H9 (cell line): ENCODE results near the gene CTCF. TPM values are rescaled to one million over a fixed set of nuclear protein-coding genes. Genes with fewer than 3 reads are reported as not detected.
A peak's percentile ranks its signal among the peaks of the same experiment; 100 is the strongest.

ENCODE experiments used
- DNase-seq: peaks from one replicate; pipeline ENCODE4 v3.0.0-alpha.2; 2017
- H2AFZ ChIP-seq: one replicate; pipeline ENCODE4 v1.6.1; 2013; ENCODE audit warnings: mild to moderate bottlenecking, low read length, control low read depth, moderate library complexity
- H2AK5ac ChIP-seq: 2 replicates; pipeline ENCODE4 v1.6.1; 2013; ENCODE audit warnings: low read length, control low read depth, mixed read lengths; ENCODE audit not compliant: insufficient read length
- H2BK120ac ChIP-seq: one replicate; pipeline ENCODE4 v1.6.1; 2013; ENCODE audit warnings: low read depth, mild to moderate bottlenecking, low read length, control low read depth, inconsistent platforms; ENCODE audit not compliant: poor library complexity, severe bottlenecking
- H2BK12ac ChIP-seq: 2 replicates; pipeline ENCODE4 v1.6.1; 2013; ENCODE audit warnings: low read length, control low read depth, mixed read lengths, low read depth; ENCODE audit not compliant: insufficient read length
- H2BK15ac ChIP-seq: 2 replicates; pipeline ENCODE4 v1.6.1; 2013; ENCODE audit warnings: low read depth, low read length, control low read depth
- H2BK20ac ChIP-seq: one replicate; pipeline ENCODE4 v1.6.1; 2013; ENCODE audit warnings: low read depth, mild to moderate bottlenecking, low read length, control low read depth, inconsistent platforms; ENCODE audit not compliant: poor library complexity, severe bottlenecking
- H2BK5ac ChIP-seq: 2 replicates; pipeline ENCODE4 v1.6.1; 2013; ENCODE audit warnings: low read length, control low read depth, mixed read lengths; ENCODE audit not compliant: insufficient read length
- H3K14ac ChIP-seq: 2 replicates; pipeline ENCODE4 v1.6.1; 2013; ENCODE audit warnings: low read length, control low read depth; ENCODE audit not compliant: insufficient read depth
- H3K18ac ChIP-seq: 2 replicates; pipeline ENCODE4 v1.6.1; 2013; ENCODE audit warnings: low read depth, mild to moderate bottlenecking, mixed read lengths, low read length, control low read depth; ENCODE audit not compliant: insufficient read length
- H3K23ac ChIP-seq: 2 replicates; pipeline ENCODE4 v1.6.1; 2013; ENCODE audit warnings: low read length, control low read depth, mixed read lengths, low read depth; ENCODE audit not compliant: insufficient read length
- H3K23me2 ChIP-seq: 2 replicates; pipeline ENCODE4 v1.6.1; 2013; ENCODE audit warnings: low read depth, mild to moderate bottlenecking, mixed read lengths, low read length, control low read depth; ENCODE audit not compliant: insufficient read length, poor library complexity, severe bottlenecking
- H3K27ac ChIP-seq: 2 replicates; pipeline ENCODE4 v1.5.1; 2013; ENCODE audit warnings: low read length, control low read depth, mixed read lengths, low read depth; ENCODE audit not compliant: insufficient read length
- H3K27me3 ChIP-seq: 2 replicates; pipeline ENCODE4 v1.6.1; 2013; ENCODE audit warnings: low read length, control low read depth, inconsistent platforms; ENCODE audit not compliant: insufficient read depth
- H3K4ac ChIP-seq: 2 replicates; pipeline ENCODE4 v1.6.1; 2013; ENCODE audit warnings: low read depth, mild to moderate bottlenecking, control low read depth, inconsistent platforms, low read length, moderate library complexity
- H3K4me1 ChIP-seq: 2 replicates; pipeline ENCODE4 v1.6.1; 2013; ENCODE audit warnings: low read length, control low read depth, inconsistent platforms; ENCODE audit not compliant: insufficient read depth
- H3K4me2 ChIP-seq: 2 replicates; pipeline ENCODE4 v1.6.1; 2013; ENCODE audit warnings: low read length, control low read depth, mixed read lengths; ENCODE audit not compliant: insufficient read length, insufficient read depth
- H3K56ac ChIP-seq: 2 replicates; pipeline ENCODE4 v1.6.1; 2013; ENCODE audit warnings: low read depth, mild to moderate bottlenecking, mixed read lengths, low read length, control low read depth; ENCODE audit not compliant: insufficient read length
- H3K79me1 ChIP-seq: 2 replicates; pipeline ENCODE4 v1.6.1; 2013; ENCODE audit warnings: low read depth, mild to moderate bottlenecking, moderate library complexity, low read length, control low read depth, inconsistent platforms; ENCODE audit not compliant: insufficient read depth, poor library complexity, severe bottlenecking
- H3K79me2 ChIP-seq: 2 replicates; pipeline ENCODE4 v1.6.1; 2013; ENCODE audit warnings: low read length, control low read depth, inconsistent platforms; ENCODE audit not compliant: insufficient read depth
- H3K9ac ChIP-seq: 2 replicates; pipeline ENCODE4 v1.6.1; 2013; ENCODE audit warnings: low read length, control low read depth, mixed read lengths; ENCODE audit not compliant: insufficient read length; ENCODE audit errors: extremely low read depth
- H3K9me3 ChIP-seq: one replicate; pipeline ENCODE4 v1.6.1; 2013; ENCODE audit warnings: low read depth, low read length, inconsistent platforms; ENCODE audit not compliant: control insufficient read depth
- H3T11ph ChIP-seq: one replicate; pipeline ENCODE4 v1.6.1; 2013; ENCODE audit warnings: mild to moderate bottlenecking, low read length, control low read depth, inconsistent platforms
- H4K20me1 ChIP-seq: one replicate; pipeline ENCODE4 v1.6.1; 2013; ENCODE audit not compliant: control insufficient read depth, insufficient read length, insufficient read depth
- H4K5ac ChIP-seq: 2 replicates; pipeline ENCODE4 v1.6.1; 2013; ENCODE audit warnings: low read depth, mild to moderate bottlenecking, mixed read lengths, low read length, control low read depth; ENCODE audit not compliant: insufficient read length
- H4K8ac ChIP-seq: replicated peaks from 2 replicates; pipeline ENCODE4 v1.6.1; 2013; ENCODE audit warnings: low read length, control low read depth, mixed read lengths, low read depth; ENCODE audit not compliant: insufficient read length
- H4K91ac ChIP-seq: 2 replicates; pipeline ENCODE4 v1.6.1; 2013; ENCODE audit warnings: low read depth, mild to moderate bottlenecking, moderate library complexity, mixed read lengths, low read length, control low read depth; ENCODE audit not compliant: insufficient read length
- H3K27ac Mint-ChIP-seq, 3 experiments: 2 replicates in 2 of 3; 3 replicates in 1 of 3; pipeline ENCODE4 v1.8.0; 2020 to 2021; ENCODE audit warnings: mixed read lengths in 3 of 3, mild to moderate bottlenecking in 1 of 3, moderate library complexity in 1 of 3
- H3K27me3 Mint-ChIP-seq: 2 replicates; pipeline ENCODE4 v1.8.0; 2021; ENCODE audit warnings: low read depth, mild to moderate bottlenecking, moderate library complexity, mixed read lengths
- H3K36me3 Mint-ChIP-seq, 3 experiments: 2 replicates in 2 of 3; 3 replicates in 1 of 3; pipeline ENCODE4 v1.8.0; 2020 to 2021; ENCODE audit warnings: low read depth in 3 of 3, mixed read lengths in 3 of 3; ENCODE audit not compliant: insufficient read depth in 1 of 3
- H3K4me1 Mint-ChIP-seq, 2 experiments: 2 replicates each; pipeline ENCODE4 v1.8.0; 2020; ENCODE audit warnings: mixed read lengths in 2 of 2
- H3K4me3 Mint-ChIP-seq, 2 experiments: 2 replicates in 1 of 2; 3 replicates in 1 of 2; pipeline ENCODE4 v1.8.0; 2020 to 2021; ENCODE audit warnings: mild to moderate bottlenecking in 2 of 2, mixed read lengths in 2 of 2, moderate library complexity in 1 of 2
- H3K9me3 Mint-ChIP-seq, 2 experiments: 2 replicates in 1 of 2; 3 replicates in 1 of 2; pipeline ENCODE4 v1.8.0; 2020; ENCODE audit warnings: mild to moderate bottlenecking in 2 of 2, mixed read lengths in 2 of 2, moderate library complexity in 1 of 2
- WGBS: extraction: QIAGEN DNeasy Blood & Tissue Kit; methylation state at CpG from one replicate; pipeline ENCODE4 v1.1.7; 2013; ENCODE audit warnings: missing lambda C conversion rate, low lambda C conversion rate, mixed read lengths; ENCODE audit not compliant: insufficient read length; ENCODE audit errors: extremely low coverage; 5-methylcytosine and 5-hydroxymethylcytosine counted together
- total RNA-seq: library from RNA; stranded (reverse); gene quantifications from 2 replicates; pipeline ENCODE4 v1.2.1, GENCODE V29; 2021
- TF ChIP-seq, protein P1 (sequence below): fragments of 200-600 bp; sonication (generic); conservative IDR thresholded peaks from 3 replicates; pipeline ENCODE4 v1.8.0; 2021; ENCODE audit warnings: antibody characterized with exemption, mild to moderate bottlenecking

Gene CTCF
- total RNA-seq, 1 experiment from 2014 or later = 87.3 TPM

DNA sequence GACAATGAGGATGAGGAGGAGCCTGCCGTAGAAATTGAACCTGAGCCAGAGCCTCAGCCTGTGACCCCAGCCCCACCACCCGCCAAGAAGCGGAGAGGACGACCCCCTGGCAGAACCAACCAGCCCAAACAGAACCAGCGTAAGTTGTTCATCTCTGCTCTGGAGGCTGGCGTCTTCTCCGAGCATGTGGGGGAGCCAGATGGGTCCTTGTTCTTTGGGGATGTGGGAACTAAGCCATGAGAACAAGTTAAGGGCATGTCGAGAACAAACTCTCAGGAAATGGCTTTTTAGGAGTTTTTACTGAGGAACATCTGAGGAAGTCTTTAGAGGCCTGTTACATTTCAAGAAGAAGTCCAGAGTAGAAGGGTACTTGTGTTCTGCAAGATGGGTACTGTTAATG lies 74.4 kb downstream of the CTCF start:
- peaks cover 22 to 71% (median 51%) of the 10 kb centered on the region in 3 experiments for H3K36me3 Mint-ChIP-seq
- H3K4me1 Mint-ChIP-seq = no peaks in the 10 kb centered on the region

More for the DNA sequence above, 74.4 kb downstream of the CTCF start:
- H3K23ac ChIP-seq = no peak overlapping the region
- H2AK5ac ChIP-seq = no peak overlapping the region
- no peaks in the 10 kb centered on the region for H3K23me2 ChIP-seq
- H3K9me3 ChIP-seq = no peaks in the 10 kb centered on the region
- no peak overlapping the region for H3K4ac ChIP-seq
- no peak overlapping the region for H3K14ac ChIP-seq
- no peak overlapping the region for H3K4me2 ChIP-seq
- no peaks in the 10 kb centered on the region for H3K4me1 ChIP-seq
- H3T11ph ChIP-seq = no peak overlapping the region
- no peaks in the 10 kb centered on the region for H3K27me3 ChIP-seq
- H2BK20ac ChIP-seq = no peak overlapping the region
- H2BK12ac ChIP-seq = no peak overlapping the region
- H3K79me1 ChIP-seq = no peaks in the 10 kb centered on the region
- no peak overlapping the region for H3K4me3 Mint-ChIP-seq
- H3K27me3 Mint-ChIP-seq = peaks cover 1% of the 10 kb centered on the region; the same call in 1 of the 2 replicates
- TF ChIP-seq, protein P1, sequence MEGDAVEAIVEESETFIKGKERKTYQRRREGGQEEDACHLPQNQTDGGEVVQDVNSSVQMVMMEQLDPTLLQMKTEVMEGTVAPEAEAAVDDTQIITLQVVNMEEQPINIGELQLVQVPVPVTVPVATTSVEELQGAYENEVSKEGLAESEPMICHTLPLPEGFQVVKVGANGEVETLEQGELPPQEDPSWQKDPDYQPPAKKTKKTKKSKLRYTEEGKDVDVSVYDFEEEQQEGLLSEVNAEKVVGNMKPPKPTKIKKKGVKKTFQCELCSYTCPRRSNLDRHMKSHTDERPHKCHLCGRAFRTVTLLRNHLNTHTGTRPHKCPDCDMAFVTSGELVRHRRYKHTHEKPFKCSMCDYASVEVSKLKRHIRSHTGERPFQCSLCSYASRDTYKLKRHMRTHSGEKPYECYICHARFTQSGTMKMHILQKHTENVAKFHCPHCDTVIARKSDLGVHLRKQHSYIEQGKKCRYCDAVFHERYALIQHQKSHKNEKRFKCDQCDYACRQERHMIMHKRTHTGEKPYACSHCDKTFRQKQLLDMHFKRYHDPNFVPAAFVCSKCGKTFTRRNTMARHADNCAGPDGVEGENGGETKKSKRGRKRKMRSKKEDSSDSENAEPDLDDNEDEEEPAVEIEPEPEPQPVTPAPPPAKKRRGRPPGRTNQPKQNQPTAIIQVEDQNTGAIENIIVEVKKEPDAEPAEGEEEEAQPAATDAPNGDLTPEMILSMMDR = no peak
- H2BK120ac ChIP-seq = no peak overlapping the region
- H2AFZ ChIP-seq = no peak overlapping the region
- H3K18ac ChIP-seq = no peak overlapping the region
- H3K27ac Mint-ChIP-seq = peak overlapping the region in 1 of 3 experiments; percentile 18; a peak in 1 of 7 replicates
- no peak for DNase-seq
- no peak overlapping the region for H3K27ac ChIP-seq
- H3K79me2 ChIP-seq = no peaks in the 10 kb centered on the region
- H3K56ac ChIP-seq = no peak overlapping the region
- no peak overlapping the region for H2BK5ac ChIP-seq
- no peak overlapping the region for H2BK15ac ChIP-seq
- H4K8ac ChIP-seq = no peak overlapping the region
- H4K5ac ChIP-seq = no peak overlapping the region
- WGBS = no CpG with 5 or more reads among the region's 8 CpGs
- no peak overlapping the region for H3K9ac ChIP-seq
- H3K9me3 Mint-ChIP-seq = no peaks in the 10 kb centered on the region
- H4K20me1 ChIP-seq = no peaks in the 10 kb centered on the region
- no peak overlapping the region for H4K91ac ChIP-seq
